Activated effector memory CD4-positive, alpha-beta T cell treated with anti-CD3 and anti-CD28 coated beads, Interleukin-2, amount 50 U/mL, for 16 hours (primary cell): ENCODE results near the gene ARRDC5.
"Not testable (repeated sequence)": the region's sequence is repeated elsewhere in the genome, so short reads cannot be mapped to it uniquely, and the experiment has no call there.

ENCODE experiments used
- DNase-seq: peaks from one replicate; pipeline ENCODE4 v3.0.0-alpha.2; 2020

Gene ARRDC5

DNA sequence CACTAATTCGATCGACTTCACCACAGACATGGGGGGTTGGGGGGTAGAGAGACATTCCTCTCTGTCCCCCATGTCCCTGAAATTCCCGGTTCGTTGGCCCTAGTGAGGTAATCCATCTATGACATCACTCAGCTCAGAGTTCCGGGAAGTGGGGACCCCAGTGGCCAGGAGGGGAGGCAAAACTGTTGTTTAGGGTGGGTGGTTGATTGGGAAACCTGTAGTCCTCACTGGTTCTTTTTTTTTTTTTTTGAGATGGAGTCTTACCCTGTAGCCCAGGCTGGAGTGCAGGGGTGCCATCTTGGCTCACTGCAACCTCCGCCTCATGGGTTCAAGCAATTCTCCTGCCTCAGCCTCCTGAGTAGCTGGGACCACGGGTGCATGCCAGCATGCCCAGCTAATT is at the start of gene ARRDC5:
TSS of gene ARRDC5 (minus strand) at position 101 of the 400 bp plus-strand sequence. CDS start at position 30, 71 bp downstream.
- no peak for DNase-seq

DNA sequence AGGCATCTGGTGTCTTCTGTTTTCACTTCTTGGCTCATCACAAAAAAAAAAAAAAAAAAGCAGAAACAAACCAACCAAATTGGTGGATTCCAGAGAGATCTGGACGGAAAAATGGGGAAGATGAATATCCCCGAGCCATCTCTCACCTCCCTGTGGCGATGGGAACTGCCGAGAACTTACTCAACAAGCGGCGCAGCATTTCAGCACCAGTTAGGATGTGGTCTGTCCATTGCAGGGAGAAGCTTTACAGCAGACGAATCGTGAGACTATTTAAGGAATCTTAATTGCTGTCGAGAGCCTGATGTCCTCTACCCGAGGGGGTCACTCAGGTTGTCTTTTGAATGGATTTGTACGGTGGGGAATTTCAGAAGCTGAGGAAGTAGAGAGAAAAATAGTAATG is 49.0 kb upstream of the ARRDC5 start:
- no peak for DNase-seq

DNA sequence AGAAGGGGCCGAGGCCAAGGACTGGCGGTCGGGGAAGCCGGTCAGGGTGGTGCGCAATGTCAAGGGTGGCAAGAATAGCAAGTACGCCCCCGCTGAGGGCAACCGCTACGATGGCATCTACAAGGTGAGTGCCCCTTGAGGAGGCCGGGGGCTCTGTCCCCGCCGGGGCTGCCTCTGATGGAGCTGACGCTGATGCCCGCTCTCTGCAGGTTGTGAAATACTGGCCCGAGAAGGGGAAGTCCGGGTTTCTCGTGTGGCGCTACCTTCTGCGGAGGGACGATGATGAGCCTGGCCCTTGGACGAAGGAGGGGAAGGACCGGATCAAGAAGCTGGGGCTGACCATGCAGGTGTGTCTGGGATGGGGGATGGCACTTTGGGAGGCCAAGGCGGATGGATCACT is 48.0 kb upstream of the ARRDC5 start:
- not testable (repeated sequence) for DNase-seq

DNA sequence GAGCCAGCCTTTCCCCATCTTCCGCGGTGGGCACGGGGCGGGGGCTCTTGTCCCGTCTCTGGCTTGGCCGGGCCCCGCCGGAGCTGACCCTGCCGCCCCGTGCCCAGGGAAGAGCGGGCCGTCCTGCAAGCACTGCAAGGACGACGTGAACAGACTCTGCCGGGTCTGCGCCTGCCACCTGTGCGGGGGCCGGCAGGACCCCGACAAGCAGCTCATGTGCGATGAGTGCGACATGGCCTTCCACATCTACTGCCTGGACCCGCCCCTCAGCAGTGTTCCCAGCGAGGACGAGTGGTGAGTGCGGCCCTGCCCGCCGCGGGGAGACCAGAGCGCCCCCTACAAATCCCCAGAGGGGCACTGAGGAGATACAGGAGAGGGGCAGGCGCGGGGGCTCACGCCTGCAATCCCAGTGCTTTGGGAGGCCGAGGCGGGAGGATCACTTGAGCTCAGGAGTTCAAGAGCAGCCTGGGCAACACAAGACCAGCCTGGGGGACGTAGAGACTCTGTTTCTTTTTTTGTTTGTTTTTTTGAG is 39.0 kb upstream of the ARRDC5 start:
- DNase-seq, result not testable (repeated sequence)

DNA sequence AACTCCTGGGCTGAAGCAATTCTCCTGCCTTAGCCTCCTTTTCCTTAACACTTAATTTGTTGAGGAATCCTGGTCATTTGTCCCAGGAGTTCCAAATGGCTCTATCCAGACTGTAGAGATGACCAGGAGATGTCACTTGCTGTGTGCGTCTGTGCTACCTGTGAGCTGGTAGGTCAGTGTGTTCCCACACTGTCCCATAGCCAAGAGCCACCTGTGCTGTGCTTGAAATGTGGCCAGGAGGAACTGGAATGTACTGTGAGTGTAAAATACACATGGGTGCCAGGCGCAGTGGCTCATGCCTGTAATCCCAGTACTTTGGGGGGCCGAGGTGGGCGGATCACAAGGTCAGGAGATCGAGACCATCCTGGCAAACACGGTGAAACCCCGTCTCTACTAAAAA is 36.8 kb upstream of the ARRDC5 start:
- no peak for DNase-seq

DNA sequence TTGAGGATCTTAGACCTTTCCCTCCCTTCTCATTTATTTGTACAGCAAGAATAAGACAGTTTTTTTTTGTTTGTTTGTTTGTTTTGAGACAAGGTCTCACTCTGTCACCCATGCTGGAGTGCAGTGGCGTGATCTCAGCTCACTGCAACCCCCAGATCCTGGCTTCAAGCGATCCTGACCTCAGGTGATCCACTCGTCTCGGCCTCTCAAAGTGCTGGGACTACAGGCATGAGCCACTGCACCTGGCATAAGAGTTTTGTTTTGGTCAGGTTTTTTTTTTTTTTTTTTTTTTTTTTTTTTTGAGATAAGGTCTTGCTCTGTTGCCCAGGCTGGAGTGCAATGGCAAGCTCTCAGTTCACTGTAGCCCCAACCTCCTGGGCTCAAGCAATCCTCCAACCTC is 35.8 kb upstream of the ARRDC5 start:
- DNase-seq, result not testable (repeated sequence)

DNA sequence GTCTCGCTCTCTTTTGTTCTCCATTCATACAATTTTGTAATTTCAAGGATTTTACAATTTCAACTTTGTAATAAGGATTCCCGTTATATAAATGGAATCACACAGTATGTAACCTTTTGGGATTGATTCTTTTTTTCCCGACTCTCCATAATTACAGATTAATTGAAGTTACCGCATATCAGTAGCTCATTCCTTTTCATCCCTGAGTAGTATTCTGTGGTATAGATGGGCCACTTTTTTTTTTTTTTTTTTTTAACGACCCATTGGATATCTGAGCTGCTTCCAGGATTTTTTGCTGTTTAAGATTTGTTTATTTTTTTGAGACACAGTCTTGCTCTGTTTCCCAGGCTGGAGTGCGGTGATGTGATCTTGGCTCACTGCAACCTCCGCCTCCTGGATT is 34.4 kb upstream of the ARRDC5 start:
- DNase-seq, result no peak

DNA sequence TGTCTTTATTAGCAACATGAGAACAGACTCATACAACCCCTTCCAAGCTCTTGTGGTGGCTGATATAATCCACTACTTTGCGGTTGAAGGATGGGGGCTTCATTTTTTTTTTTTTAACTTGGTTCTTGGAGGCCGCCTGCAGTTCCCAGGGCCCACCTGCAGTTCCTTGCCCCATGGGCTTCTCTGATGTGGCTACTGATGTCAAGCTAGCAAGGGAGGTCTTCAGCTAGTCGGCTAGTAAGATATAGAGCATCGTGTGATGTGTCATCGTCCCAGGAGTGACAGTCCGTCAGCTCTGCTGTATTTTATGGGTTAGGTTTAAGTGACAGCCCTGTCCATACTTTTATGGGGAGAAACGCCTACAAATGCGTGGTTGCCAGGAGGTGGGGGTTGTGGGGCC is 32.7 kb upstream of the ARRDC5 start:
- DNase-seq, result no peak

DNA sequence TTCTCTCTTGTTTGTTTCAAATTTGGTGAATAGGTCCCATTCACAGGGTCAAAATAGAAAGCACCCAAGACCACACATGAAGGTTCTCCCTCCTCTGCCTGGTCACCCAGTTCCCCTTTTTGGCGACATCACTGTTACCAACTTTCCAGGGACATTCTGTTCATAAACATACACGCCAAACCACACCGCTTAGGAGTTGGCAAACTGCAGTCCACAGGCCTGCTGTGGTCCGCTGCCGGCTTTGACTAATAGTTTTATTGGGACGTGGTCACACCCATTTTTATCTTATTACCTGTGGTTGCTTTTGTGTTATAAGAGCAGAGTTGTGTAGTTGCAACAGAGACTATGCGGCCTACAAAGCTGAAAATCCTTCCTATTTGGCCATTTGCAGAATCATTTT is 30.8 kb upstream of the ARRDC5 start:
- no peak for DNase-seq

DNA sequence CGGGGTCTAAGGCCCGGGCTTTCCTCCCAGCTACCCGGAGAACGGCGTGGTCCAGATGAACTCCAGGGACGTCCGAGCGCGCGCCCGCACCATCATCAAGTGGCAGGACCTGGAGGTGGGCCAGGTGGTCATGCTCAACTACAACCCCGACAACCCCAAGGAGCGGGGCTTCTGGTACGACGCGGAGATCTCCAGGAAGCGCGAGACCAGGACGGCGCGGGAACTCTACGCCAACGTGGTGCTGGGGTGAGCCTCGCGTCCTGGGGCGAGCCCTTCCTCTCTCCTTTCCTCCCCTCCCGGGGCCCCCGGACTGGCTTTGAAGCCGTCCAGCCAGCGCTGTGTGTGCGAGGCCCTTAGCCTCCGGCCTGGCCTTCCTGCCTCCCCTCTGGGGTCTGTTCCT is 30.0 kb upstream of the ARRDC5 start:
- no peak for DNase-seq

DNA sequence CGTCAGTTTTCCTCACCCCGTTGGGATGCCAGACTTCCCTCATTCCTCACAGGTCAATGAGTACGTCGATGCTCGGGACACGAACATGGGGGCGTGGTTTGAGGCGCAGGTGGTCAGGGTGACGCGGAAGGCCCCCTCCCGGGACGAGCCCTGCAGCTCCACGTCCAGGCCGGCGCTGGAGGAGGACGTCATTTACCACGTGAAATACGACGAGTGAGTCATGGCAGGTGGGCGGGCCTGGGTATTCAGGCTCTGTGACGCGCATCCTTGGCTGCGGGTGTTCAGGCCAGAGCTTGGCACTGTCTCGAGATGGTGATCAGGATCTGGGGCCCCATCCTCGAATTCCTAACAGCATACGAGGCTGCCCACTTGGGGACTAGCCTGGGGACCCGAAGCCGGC is 28.0 kb upstream of the ARRDC5 start:
- DNase-seq, result no peak

DNA sequence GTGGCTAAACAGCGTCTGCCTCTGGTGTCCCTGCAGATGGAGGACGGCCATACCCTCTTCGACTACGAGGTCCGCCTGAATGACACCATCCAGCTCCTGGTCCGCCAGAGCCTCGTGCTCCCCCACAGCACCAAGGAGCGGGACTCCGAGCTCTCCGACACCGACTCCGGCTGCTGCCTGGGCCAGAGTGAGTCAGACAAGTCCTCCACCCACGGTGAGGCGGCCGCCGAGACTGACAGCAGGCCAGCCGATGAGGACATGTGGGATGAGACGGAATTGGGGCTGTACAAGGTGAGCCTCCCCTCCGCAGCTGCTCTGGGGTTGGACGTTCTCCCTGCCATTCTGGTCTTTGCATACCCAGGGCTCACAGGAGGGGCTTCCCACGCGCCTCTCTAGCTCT is 26.5 kb upstream of the ARRDC5 start:
- DNase-seq, result no peak

DNA sequence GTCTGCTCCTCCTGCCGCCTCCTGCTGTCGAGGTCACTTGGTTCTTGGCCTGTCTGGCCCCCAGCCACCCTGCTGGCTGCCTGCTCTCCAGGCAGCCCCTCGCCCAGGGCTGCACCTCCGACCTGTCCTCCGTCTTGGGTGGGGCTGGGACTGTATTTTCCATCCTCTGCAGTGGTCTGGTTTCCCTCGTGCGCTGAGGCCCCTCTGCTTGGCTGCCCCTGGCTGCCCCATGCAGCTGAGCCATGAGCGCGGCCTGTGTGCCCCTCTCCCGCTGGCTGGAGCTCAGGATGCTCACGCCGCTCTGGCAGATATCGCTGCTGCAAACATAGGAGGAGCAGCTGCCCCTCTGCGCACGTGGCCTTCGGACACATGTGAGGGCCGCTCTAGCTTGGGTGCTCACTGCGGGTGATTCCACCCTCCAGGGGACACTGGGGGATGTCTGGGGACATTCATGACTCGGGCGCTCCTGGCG is 20.6 kb upstream of the ARRDC5 start:
- no peak for DNase-seq

DNA sequence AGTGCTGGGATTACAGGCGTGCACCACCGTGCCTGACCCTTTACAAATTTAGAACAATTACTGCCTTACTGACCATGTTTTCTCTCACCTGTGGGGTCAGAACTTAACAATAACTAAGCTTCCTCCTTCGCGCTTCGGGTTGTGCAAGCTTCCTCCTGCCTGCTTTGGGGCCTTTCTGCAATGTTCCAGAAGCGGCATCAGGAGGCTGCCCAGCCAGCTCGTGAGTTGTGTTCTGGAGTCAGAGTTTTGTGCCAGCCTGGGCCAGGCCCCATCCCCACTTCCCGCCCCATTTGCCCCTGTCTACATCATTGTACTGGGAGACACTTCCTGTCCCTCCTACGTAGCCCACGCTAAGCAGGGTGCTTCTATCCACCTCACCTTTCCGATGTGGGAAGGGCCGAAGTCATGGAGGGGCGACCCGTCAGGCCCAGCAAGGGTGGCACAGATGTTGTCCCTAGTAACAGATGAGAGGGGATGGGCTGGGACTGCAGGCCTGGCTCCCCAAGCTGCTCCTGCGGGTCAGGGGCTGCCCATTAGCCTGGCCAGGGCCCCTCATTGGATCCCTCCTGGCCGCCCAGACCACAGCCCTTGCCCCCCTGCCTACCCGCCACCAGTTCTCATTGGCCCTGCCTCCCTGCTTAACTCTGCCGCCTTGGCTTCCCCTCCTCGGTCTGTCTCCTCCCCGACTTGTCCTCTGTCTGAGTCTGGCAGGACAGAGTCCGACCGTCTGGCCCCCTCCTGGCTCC is 20.0 kb upstream of the ARRDC5 start:
- no peak for DNase-seq

DNA sequence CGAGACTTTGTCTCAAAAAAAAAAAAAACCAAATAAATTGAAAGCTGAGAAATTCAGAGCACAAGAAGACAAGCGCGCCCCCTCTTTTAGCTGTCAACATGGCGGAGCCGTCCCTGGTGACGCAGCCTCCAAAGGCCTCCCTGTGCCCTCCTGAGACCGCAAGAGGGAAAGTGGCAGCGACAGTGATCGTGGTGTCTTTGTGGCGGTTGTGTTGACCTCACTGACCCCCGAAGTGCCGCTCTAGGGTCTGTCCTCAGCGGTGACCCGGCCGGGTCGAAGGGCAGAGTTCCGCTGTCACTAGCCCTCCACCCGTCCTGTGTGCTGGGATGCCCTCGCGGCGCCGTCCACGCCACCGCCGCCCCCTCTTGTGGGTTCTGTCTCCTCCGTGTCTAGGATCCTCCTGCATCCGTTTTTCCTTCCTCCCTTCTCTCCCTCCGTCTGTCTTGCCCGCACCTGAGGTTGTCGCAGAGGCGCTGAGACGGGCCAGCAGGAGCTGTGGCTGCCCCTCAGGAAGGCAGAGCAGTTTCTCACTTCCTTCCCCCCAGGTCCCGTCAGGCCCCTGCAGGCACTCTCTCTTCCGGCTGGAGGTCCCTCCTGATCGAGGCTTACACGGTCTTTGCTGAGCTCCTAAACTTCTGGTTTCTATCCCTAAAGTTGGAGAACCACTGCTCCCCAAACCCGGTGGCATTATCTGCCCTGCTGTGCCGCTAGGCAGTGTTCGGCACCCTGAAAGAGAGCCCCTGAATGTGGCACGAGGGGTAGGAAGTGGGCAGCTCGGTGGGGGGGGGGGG is 13.8 kb upstream of the ARRDC5 start:
- peak; percentile 77 for DNase-seq

DNA sequence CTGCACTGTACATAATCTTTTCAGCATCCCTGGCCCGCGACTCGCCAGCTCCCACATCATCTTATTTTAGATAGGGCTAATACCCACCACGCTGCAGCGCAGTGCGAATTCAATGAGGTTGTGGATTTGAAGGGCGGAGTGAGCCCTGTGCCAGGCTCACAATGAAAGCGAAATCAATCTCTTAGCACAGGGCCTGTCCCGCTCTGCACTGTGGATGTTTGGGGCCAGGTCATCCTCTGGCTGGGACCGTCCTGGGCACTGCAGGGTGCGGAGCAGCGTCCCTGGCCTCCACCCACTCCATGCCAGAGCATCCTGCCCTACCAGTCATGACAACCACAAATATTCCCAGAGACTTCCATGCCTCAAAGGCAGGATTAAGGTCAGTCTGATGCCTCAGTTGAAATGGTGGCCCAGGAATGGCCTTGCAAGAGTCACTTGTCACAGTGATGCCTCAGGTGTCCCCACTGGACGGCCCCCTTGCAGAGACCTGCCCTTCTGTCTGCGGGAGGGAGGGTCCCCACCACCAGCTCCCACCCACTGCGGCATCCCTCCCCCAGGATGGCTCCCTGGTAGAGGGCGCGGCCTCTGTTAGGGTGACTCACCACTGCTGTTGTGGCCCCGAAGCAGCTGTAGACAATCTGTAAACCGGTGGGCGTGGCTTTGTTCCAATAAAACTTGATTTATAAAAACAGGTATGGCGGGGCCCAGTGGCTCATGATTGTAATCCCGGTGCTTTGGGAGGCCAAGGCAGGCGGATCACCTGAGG is 12.2 kb upstream of the ARRDC5 start:
- DNase-seq, result peak; percentile 90

DNA sequence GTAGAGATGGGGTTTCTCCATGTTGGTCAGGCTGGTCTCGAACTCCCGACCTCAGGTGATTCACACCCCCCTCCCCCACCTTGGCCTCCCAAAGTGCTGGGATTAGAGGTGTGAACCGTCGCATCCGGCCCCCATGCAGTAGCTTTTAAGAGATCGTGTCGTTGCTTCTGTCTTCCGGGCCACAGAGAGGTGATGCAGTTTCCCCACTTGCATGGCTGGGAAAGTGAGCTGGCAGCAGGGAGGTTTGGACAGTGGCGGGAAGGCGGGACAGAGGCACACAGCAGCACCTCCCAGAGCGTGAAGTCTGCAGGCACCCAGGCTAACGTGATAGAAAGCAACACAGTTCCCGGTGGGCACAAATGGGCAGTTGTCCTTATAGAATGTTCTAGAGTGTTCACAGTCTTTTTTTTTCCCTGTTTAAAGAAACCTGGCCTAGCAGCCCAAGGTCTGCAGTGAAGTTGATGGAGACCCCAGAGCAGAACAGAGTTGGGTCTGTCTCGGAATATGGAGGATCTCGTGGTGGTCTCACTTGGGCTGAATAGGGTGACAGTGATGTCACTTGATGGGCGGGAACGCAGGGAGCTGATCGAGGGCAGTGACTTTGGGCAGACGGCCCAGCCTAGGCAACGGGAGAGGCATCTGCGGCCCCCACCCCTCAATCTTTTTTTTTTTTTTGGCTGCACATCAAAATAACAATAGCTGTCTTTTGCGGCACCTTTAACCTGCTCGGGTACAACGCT is 11.5 kb upstream of the ARRDC5 start:
- peak; percentile 72 for DNase-seq

DNA sequence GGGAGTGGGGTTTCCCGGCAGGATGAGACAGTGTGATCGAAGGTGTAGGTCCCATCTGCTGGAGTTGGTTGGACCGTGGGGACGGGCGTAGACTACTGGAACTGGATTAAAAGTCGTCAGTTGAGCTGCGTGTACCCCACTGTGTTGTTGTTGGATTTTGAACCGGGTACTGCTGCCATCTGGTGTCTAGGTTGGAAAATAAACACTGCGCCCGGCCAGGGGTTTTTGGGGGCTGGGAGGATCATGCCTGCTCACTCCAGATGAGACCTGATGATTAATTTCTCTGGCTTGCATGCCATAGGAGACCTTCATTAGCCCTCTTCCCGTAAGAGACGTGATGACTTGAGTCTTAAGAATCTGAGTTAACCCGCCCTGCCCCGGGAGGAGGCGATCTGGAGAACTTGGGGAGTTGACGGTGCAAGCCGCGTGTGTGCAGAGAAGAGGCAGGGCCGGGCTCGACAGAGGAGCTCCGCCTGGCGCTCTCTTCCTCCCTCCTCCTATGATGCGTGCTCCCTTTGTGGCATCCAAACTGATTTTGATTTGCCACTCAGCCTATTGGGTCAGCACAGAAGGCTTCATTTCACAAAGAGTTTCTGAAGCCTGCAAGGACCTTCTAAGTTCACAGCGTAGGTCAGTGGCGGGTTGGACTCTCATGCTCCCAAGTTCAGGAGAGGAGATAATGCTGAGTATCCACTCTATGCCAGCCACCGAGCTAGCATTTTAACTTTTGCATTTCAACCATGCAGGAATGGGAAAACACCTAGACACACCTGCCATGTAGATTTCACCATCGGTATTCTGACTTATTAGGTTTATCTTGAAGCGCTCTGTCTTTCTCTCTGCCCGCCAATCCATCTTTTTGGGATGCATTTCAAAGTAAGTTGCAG is 9.3 kb upstream of the ARRDC5 start:
- DNase-seq, result peak; percentile 89

DNA sequence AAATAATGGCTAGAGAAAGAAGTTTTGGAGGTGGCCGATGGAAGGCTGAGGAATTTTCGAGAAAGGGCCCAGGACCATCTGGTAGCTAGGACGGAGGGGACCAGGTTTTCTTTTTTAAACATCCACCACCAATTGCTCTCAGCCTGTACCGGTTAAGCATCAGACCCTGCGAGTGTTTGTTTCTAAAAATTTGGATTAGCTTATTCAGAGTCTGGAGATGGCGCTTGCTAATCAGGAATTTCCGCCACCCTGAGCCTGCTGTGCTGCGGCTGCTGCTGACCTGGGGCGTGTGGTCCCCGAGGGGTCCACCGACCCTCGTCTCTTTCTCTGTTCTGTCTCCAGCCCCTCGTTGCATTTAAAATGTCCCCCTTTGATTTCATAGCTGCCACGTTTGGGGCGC is 8.6 kb upstream of the ARRDC5 start:
- no peak for DNase-seq

DNA sequence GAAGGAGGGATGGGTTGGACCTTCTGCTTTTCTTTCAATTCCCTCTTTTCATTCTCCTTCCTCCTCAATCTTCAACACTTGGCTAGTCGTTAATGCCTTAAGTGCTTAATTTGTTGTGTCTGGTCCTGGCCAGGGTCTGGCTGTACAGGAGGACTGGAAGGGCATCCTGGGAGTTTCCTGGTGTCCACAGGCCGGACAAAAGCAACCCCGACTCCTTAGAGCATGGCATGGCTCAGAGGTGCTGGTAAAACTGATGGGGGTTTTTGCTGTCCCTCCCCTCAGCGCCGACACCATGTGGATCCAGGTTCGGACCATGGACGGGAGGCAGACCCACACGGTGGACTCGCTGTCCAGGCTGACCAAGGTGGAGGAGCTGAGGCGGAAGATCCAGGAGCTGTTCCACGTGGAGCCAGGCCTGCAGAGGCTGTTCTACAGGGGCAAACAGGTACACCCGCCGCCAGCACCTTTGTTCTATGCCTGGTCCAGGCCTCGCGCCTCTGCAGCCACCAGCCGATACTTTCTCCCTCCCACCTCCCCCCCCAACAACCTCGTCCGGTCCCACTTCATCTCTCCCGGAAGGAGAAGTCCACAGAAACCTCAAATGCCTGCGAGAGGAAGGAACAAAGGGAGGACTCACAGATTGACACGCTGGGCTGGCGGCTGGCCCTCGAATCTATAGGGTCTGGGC is 8.0 kb upstream of the ARRDC5 start:
- DNase-seq, result peak; percentile 68
